ENCODE results near the gene CSTF3. TPM values are rescaled to one million over a fixed set of nuclear protein-coding genes. Genes with fewer than 3 reads are reported as not detected.
A peak's percentile ranks its signal among the peaks of the same experiment; 100 is the strongest.
"Not testable (repeated sequence)": the region's sequence is repeated elsewhere in the genome, so short reads cannot be mapped to it uniquely, and the experiment has no call there.

Gene CSTF3
- polyA plus RNA-seq, 10 donors = 30.7 to 44.1 (median 38.8) TPM

DNA sequence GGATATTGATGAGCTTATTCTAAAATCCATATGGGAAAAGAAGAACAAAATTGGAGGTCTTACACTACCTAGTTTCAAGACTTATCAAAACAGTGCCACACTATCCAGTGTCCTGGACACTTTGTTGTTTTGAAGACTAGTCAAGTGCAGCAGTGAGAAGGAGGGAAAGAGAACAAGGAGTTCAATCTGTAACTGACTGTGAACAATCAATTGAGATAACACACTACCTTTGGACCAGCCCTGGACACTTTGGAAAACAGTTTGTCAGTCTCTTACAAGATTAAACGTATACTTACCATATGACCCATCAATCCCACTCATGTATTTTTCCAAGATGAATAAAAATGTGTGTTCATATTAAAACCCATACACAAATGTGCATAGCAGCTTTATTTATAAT is 10.0 kb upstream of the CSTF3 start:
- no peak for DNase-seq

DNA sequence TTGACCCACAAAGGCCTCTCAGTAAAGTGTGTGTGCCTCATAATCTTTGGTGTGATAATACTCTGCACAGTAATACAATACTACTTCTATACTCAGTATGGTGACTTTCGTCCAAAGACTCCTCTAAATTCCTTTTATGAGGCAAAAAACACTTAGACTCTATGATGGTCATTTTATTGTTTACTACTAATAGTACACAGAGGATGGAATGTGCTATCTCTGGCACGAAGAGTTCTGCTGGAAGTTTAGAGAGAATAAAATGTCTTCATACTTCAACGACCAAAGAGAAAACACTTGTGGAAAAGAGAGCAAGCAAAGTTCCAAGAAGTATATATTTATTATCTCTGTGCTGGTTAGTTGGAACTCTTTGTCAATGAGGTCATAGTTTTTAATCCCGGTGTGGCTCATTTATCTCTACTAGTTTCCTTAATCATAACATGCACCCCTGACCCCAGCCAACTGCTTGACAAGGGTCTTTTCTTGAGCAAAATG is 7.5 kb upstream of the CSTF3 start:
- DNase-seq = peak in 1 of 3 donors; percentile 65

DNA sequence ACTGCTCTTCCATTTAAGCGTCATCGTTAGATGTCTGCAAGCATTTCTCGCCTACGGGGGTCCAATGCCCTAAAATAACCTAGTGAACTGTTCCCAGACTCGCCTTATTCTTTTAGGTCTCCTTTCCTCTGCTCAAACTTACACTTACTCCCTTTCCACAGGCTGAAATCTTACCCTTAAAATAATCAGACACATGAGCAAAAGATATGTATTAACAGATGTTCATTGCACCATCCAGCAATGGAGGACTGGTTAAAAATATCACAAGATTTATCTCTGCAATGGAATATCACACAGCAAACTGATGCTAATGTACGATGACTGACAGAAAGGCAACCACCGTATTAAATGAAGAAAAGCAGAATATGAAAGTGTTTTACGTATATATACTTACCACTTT is 1.6 kb upstream of the CSTF3 start:
- DNase-seq = no peak

DNA sequence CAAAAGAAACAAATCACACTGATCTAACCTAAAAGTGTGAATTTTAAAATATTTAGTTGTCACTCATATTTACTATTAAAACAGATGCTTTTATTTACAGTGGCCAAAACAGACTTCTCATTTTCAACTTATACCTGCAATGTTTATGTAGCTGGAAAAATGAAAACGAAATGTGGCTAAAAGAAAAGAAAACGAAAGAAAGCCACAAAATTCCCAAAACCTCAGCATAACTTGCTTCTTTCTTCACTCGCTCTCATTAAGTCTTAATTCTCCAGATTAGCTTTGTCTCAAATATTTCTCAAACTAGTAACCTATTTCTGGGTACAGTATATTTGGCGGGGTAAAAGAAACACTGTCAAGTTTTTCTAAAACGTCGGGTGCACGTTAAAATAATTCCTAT is 693 bp downstream of the CSTF3 start:
- DNase-seq = no peak

DNA sequence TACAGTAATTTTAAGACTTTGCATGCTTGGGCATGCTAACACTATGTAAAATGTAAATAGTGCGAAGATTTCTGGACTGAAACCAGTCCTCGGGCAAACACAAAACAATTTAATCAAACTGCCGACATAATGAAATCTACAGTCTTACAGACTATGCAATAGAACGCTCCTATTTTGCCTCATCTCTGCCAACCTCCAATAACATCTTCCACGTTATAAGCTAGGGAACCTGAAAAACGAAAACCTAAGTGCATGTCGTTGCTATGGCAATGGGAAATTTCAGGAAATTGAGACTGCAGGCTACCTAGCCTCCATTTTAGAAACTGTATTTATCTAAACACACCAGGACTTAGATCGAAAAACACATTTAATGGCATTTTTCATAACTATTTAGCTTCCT is 1.1 kb downstream of the CSTF3 start:
- DNase-seq = peak in 2 of 3 donors; percentile 35 to 73

DNA sequence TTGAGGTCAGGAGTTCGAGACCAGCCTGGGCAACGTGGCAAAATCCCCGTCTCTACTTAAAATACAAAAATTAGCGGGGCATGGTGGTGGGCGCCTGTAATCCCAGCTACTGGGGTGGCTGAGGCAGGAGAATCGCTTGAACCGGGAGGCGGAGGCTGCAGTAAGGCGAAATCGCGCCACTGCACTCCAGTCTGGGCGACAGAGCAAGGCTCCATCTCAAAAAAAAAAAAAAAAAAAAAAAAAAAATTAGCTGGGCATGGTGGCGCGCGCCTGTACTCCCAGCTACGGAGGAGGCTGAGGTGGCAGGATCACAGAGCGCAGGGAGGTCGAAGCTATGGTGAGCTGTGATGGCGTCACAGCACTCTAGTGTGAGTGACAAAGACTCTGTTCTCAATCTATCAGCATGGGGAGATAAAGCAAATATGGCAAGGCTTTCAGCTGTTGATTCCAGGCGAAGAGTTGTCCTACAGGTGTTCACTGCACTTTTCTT is 1.9 kb downstream of the CSTF3 start:
- not testable (repeated sequence) for DNase-seq

DNA sequence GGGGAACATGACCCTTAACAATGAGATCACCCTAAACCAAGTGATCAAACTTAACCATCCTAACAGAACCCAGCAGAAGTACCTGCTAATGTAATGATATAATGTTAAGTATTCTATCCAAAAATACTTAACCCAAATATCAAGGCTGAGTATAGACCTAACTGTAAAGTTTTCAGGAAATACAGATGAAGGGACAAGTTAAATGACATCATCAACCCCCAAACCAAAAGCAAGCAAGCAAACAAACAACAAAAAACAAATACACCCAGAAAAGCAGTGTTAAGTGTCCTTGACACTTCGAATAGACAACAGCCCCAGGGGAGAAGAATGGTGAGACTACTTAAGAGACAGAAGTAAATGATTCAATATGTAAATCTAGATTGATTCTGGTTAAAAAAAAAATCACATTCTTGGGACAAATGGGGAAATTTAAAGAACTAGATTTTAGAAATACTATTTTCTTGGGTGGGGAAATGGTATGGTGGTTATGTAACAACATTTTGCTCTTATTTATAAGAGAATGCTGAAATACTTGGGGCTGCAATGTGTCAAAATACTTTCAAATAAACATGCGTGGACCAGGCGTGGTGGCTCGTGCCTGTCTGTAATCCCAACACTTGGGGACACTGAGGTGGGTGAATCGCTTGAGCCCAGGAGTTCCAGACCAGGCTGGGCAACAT is 2.5 kb downstream of the CSTF3 start:
- no peak for DNase-seq

DNA sequence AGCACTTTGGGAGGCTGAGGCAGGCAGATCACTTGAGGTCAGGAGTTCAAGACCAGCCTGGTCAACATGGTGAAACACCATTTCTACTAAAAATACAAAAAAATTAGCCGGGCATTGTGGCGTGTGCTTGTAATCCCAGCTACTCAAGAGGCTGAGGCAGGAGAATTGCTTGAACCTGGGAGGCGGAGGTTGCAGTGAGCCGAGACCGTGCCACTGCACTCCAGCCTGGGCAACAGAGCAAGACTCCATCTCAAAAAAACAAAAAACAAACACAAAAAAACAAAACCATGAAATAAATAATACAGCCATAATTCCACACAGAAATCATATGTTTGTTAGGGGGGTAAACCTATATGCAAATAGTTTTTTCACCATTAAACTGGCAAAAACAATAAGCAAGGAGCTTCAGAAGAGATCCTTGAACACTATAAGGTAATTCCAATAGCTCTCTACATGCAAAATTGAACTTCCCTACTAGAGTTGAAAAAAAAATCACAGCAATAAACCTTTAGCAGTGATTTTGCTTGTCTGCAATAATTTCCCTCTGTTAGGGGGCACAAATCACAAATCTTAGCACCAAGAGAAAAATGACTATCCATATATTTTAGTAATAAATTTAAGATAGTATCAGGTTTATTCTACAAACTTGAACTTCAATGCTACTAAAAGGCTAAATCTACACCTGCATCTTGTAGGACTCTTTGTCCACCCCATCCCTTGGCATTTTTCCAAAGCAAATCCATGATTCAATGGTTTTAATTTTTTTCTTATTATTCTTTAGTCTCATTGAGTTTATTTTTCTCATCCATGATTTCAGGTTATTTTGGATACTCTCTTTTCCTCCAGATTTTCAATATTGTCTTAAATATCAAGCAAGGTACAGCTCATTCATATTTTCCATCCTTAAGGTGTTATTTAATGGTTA is 3.9 kb downstream of the CSTF3 start:
- no peak for DNase-seq

DNA sequence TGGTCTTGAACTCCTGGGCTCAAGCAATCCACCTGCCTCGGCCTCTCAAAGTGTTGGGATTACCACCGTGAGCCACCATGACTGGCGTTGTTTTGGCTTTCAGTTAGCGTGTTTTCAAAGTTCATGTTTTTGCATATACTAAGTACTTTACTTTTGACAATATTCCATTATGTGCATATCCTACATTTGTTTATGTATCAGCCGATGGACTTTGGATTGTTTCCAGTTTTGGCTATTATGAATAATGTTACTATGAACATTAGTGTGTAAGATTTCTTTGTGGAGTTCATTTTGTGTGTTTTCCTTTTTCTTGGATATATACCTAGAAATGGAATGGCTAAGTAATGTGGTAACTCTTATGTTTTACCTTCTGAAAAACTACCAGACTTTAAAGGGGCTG is 9.9 kb downstream of the CSTF3 start:
- no peak for DNase-seq

DNA sequence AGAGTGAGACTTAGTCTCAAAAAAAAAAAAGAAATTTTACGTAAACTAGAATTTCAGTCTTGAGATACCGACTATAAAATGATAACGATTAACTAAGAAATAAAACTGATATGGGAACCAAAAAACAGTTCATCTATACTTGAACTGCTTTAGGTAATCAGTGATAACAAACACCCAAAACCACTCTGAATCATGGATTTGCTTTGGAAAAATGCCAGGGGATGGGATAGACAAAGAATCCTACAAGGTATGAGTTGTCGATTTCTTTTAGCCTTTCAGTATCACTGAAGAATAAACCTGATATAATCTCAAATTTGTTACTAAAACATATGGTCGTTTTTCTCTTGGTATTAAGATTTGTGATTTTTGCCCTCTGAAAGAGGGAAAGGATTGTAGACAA is 13.7 kb downstream of the CSTF3 start:
- no peak for DNase-seq

DNA sequence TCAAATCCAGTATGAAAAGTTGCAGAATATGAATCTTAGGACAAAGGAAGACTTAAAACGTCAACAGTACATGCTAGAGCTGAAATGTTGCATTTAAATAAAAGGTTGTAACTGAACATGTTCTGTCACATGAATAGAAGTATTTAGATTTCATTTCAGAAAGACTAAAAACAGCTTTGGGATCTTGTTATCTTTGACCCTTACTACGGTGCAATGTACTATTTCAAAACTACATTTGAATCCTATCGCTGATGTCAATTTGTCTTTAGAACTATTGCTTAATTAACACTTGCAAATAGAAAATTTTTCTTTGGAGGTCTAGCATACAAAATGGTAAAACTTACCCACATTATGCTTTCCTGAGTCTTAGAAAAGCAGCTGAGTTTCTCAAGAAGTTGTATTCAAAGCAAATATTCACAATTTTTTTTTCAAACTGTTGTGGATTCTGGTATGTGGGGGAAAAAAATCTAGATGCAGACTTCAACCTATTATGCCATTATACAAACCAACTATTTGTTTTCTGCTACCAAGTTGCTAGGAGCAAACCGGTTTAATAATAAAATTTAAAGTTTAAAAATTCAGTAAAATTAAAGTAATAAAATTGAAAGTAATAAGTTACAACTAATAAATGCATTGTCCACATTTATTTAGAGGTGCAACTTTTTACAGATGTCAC is 25.4 kb downstream of the CSTF3 start:
- DNase-seq = no peak

DNA sequence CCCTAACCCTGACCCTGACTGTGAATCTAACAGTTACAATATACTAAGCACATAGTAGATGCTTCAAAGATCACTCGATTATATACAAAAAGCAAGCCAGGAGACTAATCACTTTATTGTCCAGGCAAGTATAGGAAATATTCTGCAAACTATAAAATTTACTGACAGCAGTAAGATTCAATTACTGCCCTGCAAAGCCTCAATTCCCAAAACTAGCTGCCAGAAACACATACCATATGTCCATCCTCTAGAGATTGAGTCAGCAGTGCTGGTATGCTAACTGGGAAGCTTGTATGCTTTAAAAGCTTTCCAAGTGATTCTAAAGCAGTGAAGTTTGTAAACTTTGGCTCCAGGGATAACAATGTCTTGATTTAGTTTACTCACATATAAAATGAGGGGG is 26.1 kb downstream of the CSTF3 start:
- DNase-seq = peak; percentile 29 to 67 (median 62)

DNA sequence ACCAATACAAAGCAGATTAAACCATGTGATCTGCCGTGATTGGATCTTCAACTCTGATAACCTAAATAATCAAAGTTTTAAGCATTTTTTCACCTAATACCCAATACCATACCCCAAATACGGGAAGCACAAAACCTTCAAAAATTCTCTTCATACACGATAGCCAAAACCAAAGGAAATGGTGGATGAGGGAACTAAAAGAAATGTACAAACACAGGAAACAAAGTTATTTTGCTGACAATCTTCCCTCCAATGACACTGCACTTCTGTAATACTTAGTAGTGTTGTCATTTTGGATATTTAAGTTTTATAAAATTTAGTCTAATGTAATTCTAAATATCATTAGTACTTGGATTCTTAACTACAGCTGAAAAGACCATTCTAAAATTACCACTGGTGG is 27.0 kb downstream of the CSTF3 start:
- DNase-seq = no peak

DNA sequence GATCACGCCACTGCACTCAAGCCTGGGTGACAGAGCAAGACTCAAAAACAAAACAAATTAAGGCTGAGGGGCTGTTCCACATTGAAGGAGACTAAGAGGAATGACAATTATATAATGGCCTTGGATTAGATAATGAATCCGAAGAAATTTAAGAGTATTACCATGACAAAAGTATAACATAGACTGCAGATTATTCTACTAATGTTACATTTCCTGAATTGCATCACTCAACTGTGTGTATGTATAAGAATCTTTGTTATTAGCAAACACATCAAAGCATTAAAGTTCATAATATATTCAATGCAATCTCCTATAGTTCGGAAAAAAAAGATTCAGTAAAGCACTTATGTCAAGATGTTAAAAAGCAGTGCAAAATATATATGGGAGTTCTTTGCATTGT is 27.5 kb downstream of the CSTF3 start:
- DNase-seq = no peak

DNA sequence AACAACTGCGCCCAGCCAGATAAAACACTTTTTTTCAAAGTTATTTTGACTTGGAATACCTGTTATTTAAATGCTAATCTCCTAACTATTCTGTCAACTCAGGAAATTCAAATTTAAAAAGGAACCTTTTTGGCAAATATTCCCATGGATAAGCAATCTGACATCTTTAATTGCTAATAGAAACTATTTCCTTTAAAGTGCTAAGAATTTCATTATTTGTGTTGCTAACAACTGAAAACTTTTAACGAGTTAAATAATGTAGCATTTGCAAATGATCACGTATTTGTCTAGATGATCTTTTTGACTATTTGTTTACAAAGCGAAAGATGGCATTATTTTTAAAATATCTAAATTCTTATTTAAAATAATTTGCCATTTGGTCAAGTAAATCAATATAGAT is 28.8 kb downstream of the CSTF3 start:
- DNase-seq = no peak

DNA sequence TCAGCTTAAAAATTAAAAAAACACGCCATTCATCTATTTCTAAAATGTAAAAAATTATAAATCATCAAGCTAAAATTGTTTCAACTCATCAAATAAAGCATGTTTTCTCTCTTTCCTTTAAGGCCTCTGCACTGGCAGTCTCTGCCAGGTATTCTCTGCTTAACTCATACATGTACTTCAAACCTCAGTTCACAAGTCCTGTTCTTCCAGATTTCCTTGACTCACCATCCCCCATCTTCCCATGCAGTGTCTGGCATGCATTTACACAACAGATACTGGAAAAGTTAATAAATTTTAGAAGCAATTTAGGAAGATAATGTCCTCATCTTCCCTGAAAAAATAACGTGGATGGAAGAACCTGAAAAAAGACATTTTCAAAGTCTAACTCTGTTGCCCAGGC is 32.5 kb downstream of the CSTF3 start:
- no peak for DNase-seq

DNA sequence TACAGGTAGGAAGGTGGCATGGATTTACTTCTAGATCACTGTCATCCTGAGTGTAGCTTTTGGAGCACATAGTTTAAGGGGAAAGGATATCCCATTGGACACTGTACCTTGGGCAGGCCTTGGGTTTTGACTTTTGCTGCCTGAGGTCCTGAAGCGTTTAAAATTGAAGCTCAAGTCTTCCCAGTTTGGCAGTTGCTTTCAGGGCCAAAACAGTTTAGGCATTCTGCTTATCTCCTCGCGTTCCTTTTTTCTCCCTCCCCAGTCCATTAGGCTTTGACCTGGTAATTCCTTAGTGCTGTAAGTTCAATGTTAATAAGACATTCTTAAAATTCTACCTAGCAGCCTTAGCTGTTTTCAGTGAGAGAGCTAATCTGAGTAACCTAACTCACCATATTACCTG is 35.7 kb downstream of the CSTF3 start:
- no peak for DNase-seq

DNA sequence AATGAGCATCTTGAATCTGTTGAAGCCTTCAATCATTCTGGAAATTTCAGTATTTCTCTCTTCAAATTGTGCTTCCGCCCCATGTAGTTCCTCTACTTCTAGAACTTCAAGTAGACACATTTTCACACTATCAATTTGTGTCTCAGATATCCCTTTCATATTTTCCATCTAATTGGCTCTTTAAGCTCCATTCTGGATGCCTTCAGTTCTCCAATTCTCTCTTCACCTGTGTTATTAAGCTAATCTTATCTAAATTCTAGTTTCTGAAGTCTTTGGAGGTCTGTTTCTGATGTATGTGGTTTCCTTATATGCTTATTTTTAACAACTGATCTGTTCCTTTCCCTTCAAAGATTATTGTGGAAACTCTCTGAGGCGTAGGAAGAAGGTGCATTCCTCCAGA is 36.3 kb downstream of the CSTF3 start:
- no peak for DNase-seq

DNA sequence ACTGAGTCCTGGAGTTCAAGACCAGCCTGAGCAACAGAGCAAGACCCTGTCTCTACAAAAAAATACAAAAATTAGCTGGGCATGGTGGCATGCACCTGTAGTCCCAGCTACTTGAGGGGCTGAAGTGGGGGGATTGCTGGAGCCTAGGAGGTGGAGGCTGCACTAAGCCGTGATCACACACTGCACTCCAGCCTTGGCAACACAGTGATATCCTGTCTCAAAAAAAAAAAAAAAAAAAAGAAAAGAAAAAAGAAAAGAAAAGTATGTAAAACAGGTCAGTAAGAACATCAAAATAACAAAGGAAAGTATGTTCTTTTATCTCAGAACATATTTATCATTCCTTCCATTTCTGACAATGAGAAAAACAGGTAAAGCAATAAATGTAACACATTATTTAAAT is 38.6 kb downstream of the CSTF3 start:
- DNase-seq = not testable (repeated sequence)

DNA sequence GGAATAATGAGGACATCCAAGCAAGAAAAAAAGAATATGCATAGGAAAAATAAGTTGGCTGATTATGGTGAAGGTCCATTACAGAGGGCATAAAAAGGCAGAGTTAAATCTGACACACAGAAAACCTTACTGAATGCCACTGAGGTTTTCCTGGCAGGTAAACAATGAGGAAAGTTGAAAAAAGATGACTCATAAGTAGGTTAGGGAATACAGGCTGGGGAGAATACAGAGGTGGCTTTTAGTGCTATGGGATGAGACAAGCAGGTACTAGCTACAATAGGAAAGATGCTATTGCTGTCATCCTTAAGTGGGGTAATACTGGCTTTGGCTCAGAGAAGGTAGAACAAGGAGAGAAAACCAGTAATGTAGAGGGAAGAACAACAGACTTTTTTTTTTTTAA is 44.7 kb downstream of the CSTF3 start:
- DNase-seq = no peak

DNA sequence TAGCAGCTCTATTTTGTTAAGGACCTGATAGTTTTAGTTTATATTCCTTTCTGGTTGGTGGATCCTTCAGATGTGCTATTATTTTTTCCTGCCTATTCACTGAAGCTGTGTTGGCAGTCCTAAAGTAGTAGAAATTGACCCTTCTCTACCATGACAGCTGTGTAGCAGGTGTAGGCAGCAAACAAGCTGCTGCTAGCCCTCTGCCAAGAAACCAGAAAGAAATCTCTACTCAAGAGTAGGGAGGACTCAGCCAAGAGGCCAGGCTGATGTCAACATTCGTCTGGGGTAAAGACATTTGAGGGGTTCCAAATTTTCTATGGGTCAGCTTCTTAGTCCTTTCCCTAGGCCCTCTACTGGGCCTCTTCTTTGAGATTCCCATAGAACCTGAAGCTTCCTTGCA is 51.2 kb downstream of the CSTF3 start:
- peak; percentile 51 to 68 (median 52) for DNase-seq

DNA sequence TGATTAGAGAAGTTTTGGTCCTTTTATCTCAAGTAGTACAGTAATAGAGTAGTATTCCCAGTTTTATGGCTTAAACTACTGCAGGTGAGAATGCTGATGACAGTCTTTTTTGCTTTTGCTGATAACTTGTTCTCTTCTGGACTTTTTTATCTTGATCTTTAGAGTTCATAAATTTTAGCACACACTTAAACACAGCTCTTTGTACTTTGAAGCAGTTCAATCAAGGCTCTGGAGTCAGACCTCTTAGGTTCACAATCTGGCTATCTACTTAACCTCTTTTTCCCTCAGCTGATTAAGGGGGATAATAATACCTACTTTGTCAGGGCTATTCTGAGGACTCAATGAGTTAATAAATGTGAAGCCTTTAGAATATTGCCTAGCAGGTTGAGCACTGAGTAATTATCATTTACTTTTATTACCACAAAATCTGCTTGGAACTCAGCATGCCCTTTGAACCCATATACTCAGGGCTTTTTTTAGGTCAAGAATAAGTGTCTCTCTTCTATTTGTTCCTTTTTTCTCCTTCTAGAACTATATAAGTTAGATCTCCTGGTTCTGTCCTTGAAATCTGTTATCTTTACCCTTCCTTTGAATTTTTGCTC is 51.9 kb downstream of the CSTF3 start:
- no peak for DNase-seq

Data from muscle of back (tissue), 11 donors.